HepG2 (cell line): ENCODE results near the gene KIAA0232. TPM values are rescaled to one million over a fixed set of nuclear protein-coding genes. Genes with fewer than 3 reads are reported as not detected.
A peak's percentile ranks its signal among the peaks of the same experiment; 100 is the strongest.

Experiments used
- ATAC-seq: fragments of 200-7000 bp; cut with Tn5 transposase; 3 replicates; pipeline ENCODE4 v1.9.1; 2020; ENCODE audit warnings: mild to moderate bottlenecking, moderate library complexity
- BruUV-seq: library from RNA; stranded (reverse); fragments of 400-500 nt; replicated peaks from 2 replicates; lab custom pipeline; 2021; lab: Mats Ljungman, UMichigan
- CTCF ChIA-PET: fragments of 300-600 bp; formaldehyde crosslinking; extraction: SDS; loops from one replicate; lab custom pipeline; 2021; ENCODE audit warnings: low total read pairs, inconsistent platforms, low intra/inter-chr PET ratio; lab: Yijun Ruan, JAX
- POLR2A ChIA-PET: fragments of 350-600 bp; sonication (Branson Sonifier 250); formaldehyde crosslinking; loops from one replicate; lab custom pipeline; 2020; ENCODE audit warnings: antibody characterized with exemption, inconsistent platforms; lab: Yijun Ruan, JAX
- DNase-seq: peaks from one replicate; pipeline ENCODE4 v3.0.0-alpha.2; 2015; ENCODE audit warnings: low spot score
- FAIRE-seq: peaks from 3 replicates; lab custom pipeline; 2011; peaks lifted over from hg19 to GRCh38; lab: Jason Lieb, UNC
- H2AFZ ChIP-seq: one replicate; pipeline ENCODE4 v1.6.1; 2011; ENCODE audit warnings: low read length, inconsistent platforms
- H3K27ac ChIP-seq: fragments of 300-600 bp; 3 replicates; pipeline ENCODE4 v1.8.0; 2011; ENCODE audit warnings: mixed run types, mild to moderate bottlenecking, mixed read lengths, low read length, inconsistent platforms; ENCODE audit not compliant: insufficient read depth; ENCODE audit errors: extremely low read length
- H3K27me3 ChIP-seq, 2 experiments: fragments of 200-600 bp in 1 of 2; 2 replicates in 1 of 2; 3 replicates in 1 of 2; pipeline versions ENCODE4 v1.6.0 to v1.8.0; 2011; ENCODE audit warnings: low read length in 2 of 2, mild to moderate bottlenecking in 2 of 2, moderate library complexity in 2 of 2, inconsistent platforms in 1 of 2; ENCODE audit not compliant: insufficient read depth in 2 of 2, control insufficient read depth in 1 of 2
- H3K36me3 ChIP-seq, 2 experiments: fragments of 200-600 bp in 1 of 2; replicated peaks in 1 of 2; 2 replicates in 1 of 2; 3 replicates in 1 of 2; pipeline versions ENCODE4 v1.5.1 to v1.8.0; 2011; ENCODE audit warnings: low read length in 2 of 2, inconsistent platforms in 1 of 2; ENCODE audit not compliant: insufficient read depth in 2 of 2, control insufficient read depth in 1 of 2
- H3K4me1 ChIP-seq: 2 replicates; pipeline ENCODE4 v1.5.1; 2012; ENCODE audit warnings: low read length, inconsistent platforms; ENCODE audit not compliant: insufficient read depth
- H3K4me2 ChIP-seq: 2 replicates; pipeline ENCODE4 v1.6.0; 2011; ENCODE audit warnings: low read depth, low read length, inconsistent platforms
- H3K4me3 ChIP-seq, 3 experiments: fragments of 200-600 bp in 1 of 3; sonication (generic), shearing (Covaris generic) in 1 of 3; replicated peaks in 1 of 3; 2 replicates each; pipeline ENCODE4 v1.5.1; 2011 to 2016; ENCODE audit warnings: low read length in 3 of 3, inconsistent platforms in 2 of 3, low read depth in 2 of 3, mild to moderate bottlenecking in 2 of 3, control low read depth in 1 of 3, mixed read lengths in 1 of 3; ENCODE audit not compliant: insufficient read depth in 1 of 3
- H3K79me2 ChIP-seq: one replicate; pipeline ENCODE4 v1.6.1; 2011; ENCODE audit warnings: low read length, inconsistent platforms; ENCODE audit not compliant: insufficient read depth
- H3K9ac ChIP-seq: 2 replicates; pipeline ENCODE4 v1.6.0; 2011; ENCODE audit warnings: mild to moderate bottlenecking, low read depth, low read length, inconsistent platforms; ENCODE audit not compliant: insufficient read depth
- H3K9me3 ChIP-seq: 2 replicates; pipeline ENCODE4 v1.5.1; 2012; ENCODE audit warnings: mild to moderate bottlenecking, low read length
- H4K20me1 ChIP-seq: 2 replicates; pipeline ENCODE4 v1.6.0; 2011; ENCODE audit warnings: inconsistent platforms, mild to moderate bottlenecking, low read length, moderate library complexity; ENCODE audit not compliant: insufficient read depth
- BATF2 ChIP-seq: sonication (generic); formaldehyde crosslinking; IDR thresholded peaks from 2 replicates; pipeline ENCODE4 v1.8.0; 2022; ENCODE audit warnings: mild to moderate bottlenecking, missing genetic modification reagents, moderate library complexity
- CBFB ChIP-seq: sonication (generic); formaldehyde crosslinking; IDR thresholded peaks from 2 replicates; pipeline ENCODE4 v1.4.0; 2020; ENCODE audit warnings: missing genetic modification reagents
- DMAP1 ChIP-seq: IDR thresholded peaks from 2 replicates; pipeline ENCODE4 v1.6.1; 2016
- FOSL1 ChIP-seq: sonication (generic); formaldehyde crosslinking; IDR thresholded peaks from 2 replicates; pipeline ENCODE4 v1.9.0; 2021; ENCODE audit warnings: missing genetic modification reagents, borderline replicate concordance
- HOXA9 ChIP-seq: sonication (generic); formaldehyde crosslinking; IDR thresholded peaks from 2 replicates; pipeline ENCODE4 v1.8.1; 2022; ENCODE audit warnings: missing genetic modification reagents, mild to moderate bottlenecking, moderate library complexity, borderline replicate concordance
- IKZF1 ChIP-seq: fragments of 450-650 bp; IDR thresholded peaks from 2 replicates; pipeline ENCODE4 v1.7.1; 2016
- MYPOP ChIP-seq: sonication (generic); formaldehyde crosslinking; IDR thresholded peaks from 2 replicates; pipeline ENCODE4 v1.8.1; 2023; ENCODE audit warnings: mild to moderate bottlenecking, moderate library complexity, missing genetic modification reagents
- PHF21A ChIP-seq: sonication (generic); formaldehyde crosslinking; IDR thresholded peaks from 2 replicates; pipeline ENCODE4 v1.5.0; 2020; ENCODE audit warnings: mild to moderate bottlenecking, missing genetic modification reagents
- RFX3 ChIP-seq: IDR thresholded peaks from 2 replicates; pipeline ENCODE4 v1.6.1; 2016; ENCODE audit warnings: missing biosample characterization, missing genetic modification reagents
- RXRA ChIP-seq: sonication (generic); formaldehyde crosslinking; IDR thresholded peaks from 2 replicates; pipeline ENCODE4 v1.5.1; 2020; ENCODE audit warnings: missing genetic modification reagents
- SNAPC2 ChIP-seq: sonication (generic); formaldehyde crosslinking; IDR thresholded peaks from 2 replicates; pipeline ENCODE4 v1.8.1; 2022; ENCODE audit warnings: mild to moderate bottlenecking, missing genetic modification reagents
- TEAD3 ChIP-seq: optimal IDR thresholded peaks from 2 replicates; pipeline ENCODE3; 2016; ENCODE audit warnings: borderline replicate concordance
- ZNF513 ChIP-seq: sonication (generic); formaldehyde crosslinking; conservative IDR thresholded peaks from 2 replicates; pipeline ENCODE4 v1.5.0; 2020; ENCODE audit warnings: missing genetic modification reagents
- ZSCAN20 ChIP-seq: sonication (generic); formaldehyde crosslinking; IDR thresholded peaks from 2 replicates; pipeline ENCODE4 v1.4.0; 2020; ENCODE audit warnings: missing genetic modification reagents, mild to moderate bottlenecking, borderline replicate concordance
- WGBS: methylation state at CpG from one replicate; pipeline ENCODE4 v1.1.6; 2017; ENCODE audit warnings: low lambda C conversion rate; 5-methylcytosine and 5-hydroxymethylcytosine counted together
- in situ Hi-C: cut with HindIII; loops from 2 replicates; pipeline ENCODE4 v1.10.0; 2017; ENCODE audit warnings: low pct_unique_long_range_greater_than_20kb; ENCODE audit not compliant: extremely low pct_ligation_motif_present
- intact Hi-C: fragments of 100-400 bp; cut with micrococcal nuclease; formaldehyde crosslinking; loops from one replicate; pipeline ENCODE4 v1.10.0; 2022; ENCODE audit not compliant: unreplicated experiment
- polyA plus RNA-seq, 8 experiments: library from polyadenylated mRNA; depleted of rRNA in 3 of 8; stranded (reverse) in 7 of 8; unstranded in 1 of 8; fragments of >200 nt; fragmentation: Illumina TruSeq in 4 of 8; extraction: Trizol in 4 of 8; gene quantifications; 2 replicates each; pipeline versions ENCODE4 v1.2.1 to v1.2.3, GENCODE V29; 2011 to 2016; ENCODE audit warnings: low read depth in 4 of 8, missing spikeins in 1 of 8, mixed read lengths in 1 of 8; ENCODE audit not compliant: insufficient read depth in 1 of 8
- total RNA-seq, 5 experiments: library from RNA; depleted of rRNA; stranded (reverse); fragments of >200 nt; fragmentation: Illumina TruSeq; extraction: Trizol; gene quantifications; 2 replicates each; pipeline ENCODE4 v1.2.3, GENCODE V29; 2016; ENCODE audit warnings: low read depth in 1 of 5

Gene KIAA0232
- total and polyA plus RNA-seq, 2 of the 13 experiments (the other 11 are each of a cell fraction or from before 2014, with no cell fraction given) = 7.8 to 17.1 TPM

- WGBS = 97% methylated on average over 2 of the region's 2 CpGs
- H3K4me3 ChIP-seq = no peak overlapping the region
- no peak overlapping the region for H3K27ac ChIP-seq
- H3K36me3 ChIP-seq = peaks cover 13 to 44% of the 10 kb centered on the region in 2 experiments
- peaks cover 50% of the 10 kb centered on the region for H3K79me2 ChIP-seq
- DNase-seq (no peak), FAIRE-seq (no peak), ATAC-seq (no peak)
- in situ Hi-C loops = no loop called here
- H2AFZ ChIP-seq = no peak overlapping the region
- BruUV-seq = no TSS peak
- TF ChIP-seq CBFB (CRISPR knock-in tag) (no peak), PHF21A (CRISPR knock-in tag) (no peak), SNAPC2 (no peak), BATF2 (no peak)
- H3K4me1 ChIP-seq = no peaks in the 10 kb centered on the region
- no peak overlapping the region for H3K9ac ChIP-seq
- POLR2A ChIA-PET = no interaction called here
- no peaks in the 10 kb centered on the region for H3K27me3 ChIP-seq
- CTCF ChIA-PET = no interaction called here
- intact Hi-C loops = no loop called here
- H4K20me1 ChIP-seq = no peaks in the 10 kb centered on the region; the same call in 1 of the 2 replicates
- H3K9me3 ChIP-seq = no peaks in the 10 kb centered on the region; the same call in 1 of the 2 replicates
- H3K4me2 ChIP-seq = no peak overlapping the region
Measured at GRCh38 chr4:6824071-6824470, 41.5 kb downstream of the KIAA0232 start.

- BruUV-seq = no TSS peak
- DNase-seq = no peak
- no peak overlapping the region for H3K4me2 ChIP-seq
- H3K4me1 ChIP-seq = no peaks in the 10 kb centered on the region
- ChIA-PET CTCF (no interaction called here), POLR2A (no interaction called here)
- no peak overlapping the region for H3K27ac ChIP-seq
- ATAC-seq = no peak
- H4K20me1 ChIP-seq = no peaks in the 10 kb centered on the region; the same call in 1 of the 2 replicates
- peaks cover 43% of the 10 kb centered on the region for H3K79me2 ChIP-seq
- in situ Hi-C loops = no loop called here
- H3K27me3 ChIP-seq = no peaks in the 10 kb centered on the region
- H2AFZ ChIP-seq = no peak overlapping the region
- H3K4me3 ChIP-seq = no peak overlapping the region
- 97% methylated on average over 5 of the region's 5 CpGs for WGBS
- H3K36me3 ChIP-seq = peaks cover 13 to 53% of the 10 kb centered on the region in 2 experiments
- H3K9me3 ChIP-seq = no peaks in the 10 kb centered on the region
- peak; percentile 30 for FAIRE-seq
- intact Hi-C loops = no loop called here
- H3K9ac ChIP-seq = no peak overlapping the region
- TF ChIP-seq TEAD3 (CRISPR knock-in tag) (no peak), RFX3 (CRISPR knock-in tag) (no peak), IKZF1 (no peak), ZSCAN20 (CRISPR knock-in tag) (no peak), RXRA (no peak), FOSL1 (no peak), ZNF513 (CRISPR knock-in tag) (no peak), MYPOP (CRISPR knock-in tag) (no peak), DMAP1 (CRISPR knock-in tag) (no peak), HOXA9 (no peak)
Measured at GRCh38 chr4:6824772-6825402, 42.4 kb downstream of the KIAA0232 start.
